Smooth muscle cell (in vitro differentiated cells): ENCODE results near the gene TDRD1. TPM values are rescaled to one million over a fixed set of nuclear protein-coding genes. Genes with fewer than 3 reads are reported as not detected.
"Not testable (repeated sequence)": the region's sequence is repeated elsewhere in the genome, so short reads cannot be mapped to it uniquely, and the experiment has no call there.

Experiments
- DNase-seq: peaks from one replicate; lab custom pipeline; 2025; ENCODE audit not compliant: unreplicated experiment; lab: John Stamatoyannopoulos, UW
- H2AFZ ChIP-seq: fragments of 200-600 bp; sonication (generic); 2 replicates; pipeline ENCODE4 v1.6.0; 2016; ENCODE audit warnings: antibody characterized with exemption, low read depth, mild to moderate bottlenecking
- H3F3A ChIP-seq: fragments of 200-600 bp; sonication (generic); 2 replicates; pipeline ENCODE4 v1.6.0; 2017; ENCODE audit warnings: antibody characterized with exemption, low read depth
- H3K27ac ChIP-seq: fragments of 200-600 bp; sonication (generic); 2 replicates; pipeline ENCODE4 v1.5.1; 2016; ENCODE audit warnings: low read depth, mild to moderate bottlenecking
- H3K27me3 ChIP-seq: fragments of 200-600 bp; sonication (generic); 2 replicates; pipeline ENCODE4 v1.6.1; 2016; ENCODE audit warnings: low read depth, mild to moderate bottlenecking
- H3K36me3 ChIP-seq: fragments of 200-600 bp; sonication (generic); 2 replicates; pipeline ENCODE4 v1.5.1; 2016; ENCODE audit warnings: low read depth
- H3K4me1 ChIP-seq: fragments of 200-600 bp; sonication (generic); 2 replicates; pipeline ENCODE4 v1.5.1; 2016; ENCODE audit warnings: low read depth
- H3K4me2 ChIP-seq: fragments of 200-600 bp; sonication (generic); 2 replicates; pipeline ENCODE4 v1.6.0; 2016; ENCODE audit warnings: mild to moderate bottlenecking
- H3K4me3 ChIP-seq: fragments of 200-600 bp; sonication (generic); 2 replicates; pipeline ENCODE4 v1.5.1; 2016; ENCODE audit warnings: mild to moderate bottlenecking
- H3K79me2 ChIP-seq: fragments of 200-600 bp; sonication (generic); 2 replicates; pipeline ENCODE4 v1.6.0; 2016; ENCODE audit warnings: low read depth, mild to moderate bottlenecking
- H3K9ac ChIP-seq: fragments of 200-600 bp; sonication (generic); 2 replicates; pipeline ENCODE4 v1.6.0; 2016; ENCODE audit warnings: low read depth
- H3K9me3 ChIP-seq: fragments of 200-600 bp; sonication (generic); replicated peaks from 2 replicates; pipeline ENCODE4 v1.5.1; 2016; ENCODE audit warnings: low read depth
- H4K20me1 ChIP-seq: fragments of 200-600 bp; sonication (generic); 2 replicates; pipeline ENCODE4 v1.6.0; 2016; ENCODE audit warnings: low read depth
- CTCF ChIP-seq: fragments of 200-600 bp; sonication (generic); IDR thresholded peaks from 2 replicates; pipeline ENCODE4 v1.5.1; 2017; ENCODE audit warnings: borderline replicate concordance, mild to moderate bottlenecking, antibody characterized with exemption; ENCODE audit not compliant: insufficient read depth, poor library complexity, severe bottlenecking
- WGBS: methylation state at CpG from one replicate; pipeline ENCODE4 v1.1.7; 2016; ENCODE audit warnings: low lambda C conversion rate; 5-methylcytosine and 5-hydroxymethylcytosine counted together
- polyA plus RNA-seq: library from polyadenylated mRNA; unstranded; fragments of >200 nt; fragmentation: Nextera tagmentation; extraction: Ambion mirVana; gene quantifications from 2 replicates; pipeline ENCODE4 v1.2.1, GENCODE V29; 2016
- total RNA-seq: library from RNA; depleted of rRNA; stranded (reverse); fragments of >200 nt; gene quantifications from 2 replicates; pipeline ENCODE4 v1.2.3, GENCODE V29; 2014

TDRD1 gene
- total and polyA plus RNA-seq, 2 experiments from 2014 or later, result not detected

- no peak overlapping the region for H3K9ac ChIP-seq
- H3K27ac ChIP-seq, result no peak overlapping the region
- H3K36me3 ChIP-seq, result peaks cover 26% of the 10 kb centered on the region
- H4K20me1 ChIP-seq, result peaks cover 27% of the 10 kb centered on the region
- no peak overlapping the region for H3K4me3 ChIP-seq
- H2AFZ ChIP-seq, result no peak overlapping the region
- no peak for TF ChIP-seq CTCF
- no peak overlapping the region for H3K4me2 ChIP-seq
- no peaks in the 10 kb centered on the region for H3F3A ChIP-seq
- DNase-seq, result no peak
- H3K4me1 ChIP-seq, result no peaks in the 10 kb centered on the region
- no peaks in the 10 kb centered on the region for H3K79me2 ChIP-seq
- WGBS, result 100% methylated on average over 1 of the region's 1 CpG
- no peaks in the 10 kb centered on the region for H3K9me3 ChIP-seq
- no peaks in the 10 kb centered on the region for H3K27me3 ChIP-seq
Observed at GRCh38 chr10:114143160-114143559, 36.0 kb upstream of the TDRD1 start.

GRCh38 chr10:114149476-114149875 is 29.7 kb upstream of the TDRD1 start:
- peaks cover 38% of the 10 kb centered on the region for H3K36me3 ChIP-seq
- not testable (repeated sequence) for H3K9me3 ChIP-seq, H3K27ac ChIP-seq, H3K9ac ChIP-seq, H3K27me3 ChIP-seq, H3F3A ChIP-seq, H3K4me3 ChIP-seq, H2AFZ ChIP-seq, H3K4me2 ChIP-seq, H3K4me1 ChIP-seq, H3K79me2 ChIP-seq, DNase-seq
- H4K20me1 ChIP-seq, result peaks cover 71% of the 10 kb centered on the region
- 90% methylated on average over 1 of the region's 3 CpGs for WGBS

GRCh38 chr10:114151486-114151885 is 27.7 kb upstream of the TDRD1 start:
- 70% methylated on average over 2 of the region's 2 CpGs for WGBS
- TF ChIP-seq CTCF, result no peak
- peaks cover 14% of the 10 kb centered on the region for H3K79me2 ChIP-seq
- H3K4me1 ChIP-seq, result no peaks in the 10 kb centered on the region
- no peak overlapping the region for H2AFZ ChIP-seq
- no peaks in the 10 kb centered on the region for H3F3A ChIP-seq
- no peaks in the 10 kb centered on the region for H3K27me3 ChIP-seq
- peak overlapping the region; percentile 18 for H3K4me2 ChIP-seq
- peak overlapping the region; percentile 88 for H3K27ac ChIP-seq
- peak overlapping the region; percentile 29 for H3K9ac ChIP-seq
- DNase-seq, result no peak
- H3K4me3 ChIP-seq, result no peak overlapping the region
- peaks cover 80% of the 10 kb centered on the region for H4K20me1 ChIP-seq
- H3K9me3 ChIP-seq, result no peaks in the 10 kb centered on the region
- H3K36me3 ChIP-seq, result peaks cover 39% of the 10 kb centered on the region

- TF ChIP-seq CTCF, result no peak
- Histone ChIP-seq H2AFZ (no peak overlapping the region), H3K79me2 (peaks cover 14% of the 10 kb centered on the region), H3K36me3 (peaks cover 39% of the 10 kb centered on the region), H3K4me3 (no peak overlapping the region), H3K9me3 (no peaks in the 10 kb centered on the region), H3K4me1 (no peaks in the 10 kb centered on the region), H3K9ac (no peak overlapping the region), H3K27me3 (no peaks in the 10 kb centered on the region), H3K4me2 (no peak overlapping the region), H3F3A (no peaks in the 10 kb centered on the region), H3K27ac (peak overlapping the region; percentile 88), H4K20me1 (peaks cover 81% of the 10 kb centered on the region)
- WGBS, result 75% methylated on average over 1 of the region's 1 CpG
- DNase-seq, result no peak
Observed at GRCh38 chr10:114151892-114152291, 27.3 kb upstream of the TDRD1 start.
